ENCODE data around the gene GYS1. TPM values are rescaled to one million over a fixed set of nuclear protein-coding genes. Genes with fewer than 3 reads are reported as not detected.

Gene GYS1
- total RNA-seq, 4 donors from 2014 or later: 33.3 to 39.3 (median 37.3) TPM

DNA sequence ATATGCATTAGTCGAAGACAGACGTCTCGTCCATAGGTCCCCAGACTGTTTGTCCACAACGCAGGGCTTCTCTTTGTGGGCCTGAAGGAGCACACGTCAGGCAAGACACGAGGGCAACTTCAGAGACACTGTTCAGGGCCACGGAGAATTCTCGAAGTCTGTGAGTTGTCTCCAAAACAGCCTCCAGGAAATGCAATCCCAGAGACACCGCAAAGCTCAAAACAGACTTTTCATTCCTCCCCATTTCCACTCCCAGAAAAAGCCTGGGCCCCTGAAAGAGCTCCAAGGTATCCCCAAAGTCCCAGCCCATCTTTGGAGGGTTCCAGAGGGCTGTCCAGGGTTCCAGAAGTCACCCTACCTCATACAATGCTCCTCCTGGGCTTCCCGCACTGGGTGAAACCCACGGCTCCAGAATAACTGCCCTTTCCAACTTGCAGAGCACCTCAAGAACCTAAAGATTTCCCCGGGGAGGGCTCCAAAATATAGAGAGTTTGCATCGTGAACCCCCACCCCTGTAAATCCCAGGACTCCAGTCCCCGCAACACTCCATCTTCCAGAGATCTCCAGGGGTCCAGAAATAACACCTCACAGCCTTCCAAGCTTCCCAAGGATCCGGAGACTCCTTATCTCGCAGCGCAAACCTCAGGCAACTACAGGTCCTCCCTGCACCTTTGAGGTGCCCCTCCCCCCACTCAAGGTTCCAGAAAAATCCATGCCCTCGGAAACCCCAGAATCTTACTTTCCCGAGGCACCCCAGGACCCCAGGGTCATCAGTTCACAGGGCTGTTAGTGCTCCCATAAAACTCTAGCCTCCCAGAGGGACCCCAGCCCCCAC lies 28.7 kb downstream of the GYS1 start:
- H3K27ac ChIP-seq (replicated peaks in 1 of 4): peak overlapping the region; percentile 92 to 94 (median 93)
- H3K4me1 ChIP-seq: peaks cover 53 to 66% (median 62%) of the 10 kb centered on the region in 4 donors
- peak overlapping the region; percentile 72 to 94 (median 76) for H3K4me3 ChIP-seq
- peaks cover 13 to 42% (median 33%) of the 10 kb centered on the region in 4 donors for H3K36me3 ChIP-seq
- no peaks in the 10 kb centered on the region for H3K9me3 ChIP-seq
- 37% methylated on average over 14 of the region's 19 CpGs for WGBS
- H3K27me3 ChIP-seq: no peaks in the 10 kb centered on the region
- intact Hi-C loops (cut with DNase I): loop anchor here (5.0 kb wide), 1 partner anchor 92 kb away; the partner anchor contains the start of gene PPP1R15A
- TF ChIP-seq EP300 (IDR thresholded peaks at IDR 0.05) (no peak), POLR2A (IDR thresholded peaks at IDR 0.05; ENCODE audit: low read depth) (no peak), CTCF (IDR thresholded peaks at IDR 0.05) (no peak), POLR2AphosphoS5 (IDR thresholded peaks at IDR 0.05) (no peak)
- no peak for DNase-seq (ENCODE audit: extremely low spot score)

DNA sequence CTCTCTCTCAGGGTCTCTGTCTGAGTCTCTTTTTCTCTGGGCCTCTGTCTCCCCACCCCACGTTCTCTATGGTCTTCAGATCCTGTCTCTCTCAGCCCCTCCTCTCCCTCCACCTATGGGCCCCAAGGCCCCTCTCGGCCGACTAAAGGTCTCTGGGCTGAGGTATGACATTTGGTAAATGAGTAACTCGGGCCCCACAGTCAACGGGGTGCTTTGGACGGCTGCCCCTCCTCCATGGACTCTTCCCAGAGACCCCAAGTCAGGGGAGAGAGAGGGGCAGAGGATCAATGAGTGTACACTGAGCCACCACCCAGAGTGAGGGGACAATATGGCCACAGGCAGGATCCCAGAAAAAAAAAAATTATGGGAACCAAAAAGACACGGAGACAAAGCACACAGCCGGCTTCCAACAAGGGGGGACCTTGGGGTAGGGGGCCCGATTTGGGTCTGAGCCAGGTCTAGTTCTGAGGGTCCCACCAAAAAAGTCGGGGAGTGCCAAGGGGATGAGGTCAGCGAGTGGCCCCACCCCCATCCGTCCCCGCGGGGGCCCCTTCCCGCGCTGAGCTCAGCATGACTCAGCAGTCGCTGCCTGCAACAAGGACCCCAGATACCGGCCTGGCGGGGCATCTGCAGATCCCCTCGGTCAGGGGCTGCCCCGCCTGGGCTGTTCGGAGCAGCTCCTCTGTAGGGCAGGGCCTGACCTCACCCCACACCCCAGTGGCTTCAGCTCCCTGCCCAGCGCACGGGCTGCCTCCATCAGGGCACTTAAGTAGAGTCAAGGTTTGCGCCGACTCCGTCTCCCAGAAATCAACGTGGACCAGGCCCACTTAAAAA lies 29.5 kb downstream of the GYS1 start:
- 16% methylated on average over 23 of the region's 28 CpGs for WGBS
- Histone ChIP-seq H3K36me3 (peaks cover 7 to 37% (median 25%) of the 10 kb centered on the region in 4 donors), H3K9me3 (no peaks in the 10 kb centered on the region), H3K4me3 (peak overlapping the region; percentile 72 to 94 (median 76)), H3K27me3 (no peaks in the 10 kb centered on the region), H3K27ac (replicated peaks in 1 of 4) (peak overlapping the region; percentile 92 to 94 (median 93)), H3K4me1 (peaks cover 45 to 61% (median 59%) of the 10 kb centered on the region in 4 donors)
- TF ChIP-seq POLR2AphosphoS5 (IDR thresholded peaks at IDR 0.05): peak; percentile 83 to 84
- TF ChIP-seq CTCF (IDR thresholded peaks at IDR 0.05): no peak
- TF ChIP-seq EP300 (IDR thresholded peaks at IDR 0.05): peak; percentile 32
- DNase-seq (ENCODE audit: extremely low spot score): no peak
- intact Hi-C loops (cut with DNase I): no loop called here

GRCh38 chr19:48962849-48963165 lies 30.3 kb downstream of the GYS1 start:
- TF ChIP-seq POLR2AphosphoS5 (IDR thresholded peaks at IDR 0.05) (no peak), CTCF (IDR thresholded peaks at IDR 0.05) (no peak), EP300 (IDR thresholded peaks at IDR 0.05) (no peak), POLR2A (IDR thresholded peaks at IDR 0.05; ENCODE audit: low read depth) (no peak)
- DNase-seq (ENCODE audit: extremely low spot score): no peak
- 64% methylated on average over 7 of the region's 7 CpGs for WGBS
- Histone ChIP-seq H3K27me3 (no peaks in the 10 kb centered on the region), H3K9me3 (no peaks in the 10 kb centered on the region), H3K36me3 (peaks cover 7 to 38% (median 20%) of the 10 kb centered on the region in 4 donors), H3K27ac (replicated peaks in 1 of 4) (peak overlapping the region; percentile 92 to 94 (median 93)), H3K4me1 (peaks cover 40 to 55% (median 51%) of the 10 kb centered on the region in 4 donors), H3K4me3 (no peak overlapping the region)
- intact Hi-C loops (cut with DNase I): no loop called here

DNA sequence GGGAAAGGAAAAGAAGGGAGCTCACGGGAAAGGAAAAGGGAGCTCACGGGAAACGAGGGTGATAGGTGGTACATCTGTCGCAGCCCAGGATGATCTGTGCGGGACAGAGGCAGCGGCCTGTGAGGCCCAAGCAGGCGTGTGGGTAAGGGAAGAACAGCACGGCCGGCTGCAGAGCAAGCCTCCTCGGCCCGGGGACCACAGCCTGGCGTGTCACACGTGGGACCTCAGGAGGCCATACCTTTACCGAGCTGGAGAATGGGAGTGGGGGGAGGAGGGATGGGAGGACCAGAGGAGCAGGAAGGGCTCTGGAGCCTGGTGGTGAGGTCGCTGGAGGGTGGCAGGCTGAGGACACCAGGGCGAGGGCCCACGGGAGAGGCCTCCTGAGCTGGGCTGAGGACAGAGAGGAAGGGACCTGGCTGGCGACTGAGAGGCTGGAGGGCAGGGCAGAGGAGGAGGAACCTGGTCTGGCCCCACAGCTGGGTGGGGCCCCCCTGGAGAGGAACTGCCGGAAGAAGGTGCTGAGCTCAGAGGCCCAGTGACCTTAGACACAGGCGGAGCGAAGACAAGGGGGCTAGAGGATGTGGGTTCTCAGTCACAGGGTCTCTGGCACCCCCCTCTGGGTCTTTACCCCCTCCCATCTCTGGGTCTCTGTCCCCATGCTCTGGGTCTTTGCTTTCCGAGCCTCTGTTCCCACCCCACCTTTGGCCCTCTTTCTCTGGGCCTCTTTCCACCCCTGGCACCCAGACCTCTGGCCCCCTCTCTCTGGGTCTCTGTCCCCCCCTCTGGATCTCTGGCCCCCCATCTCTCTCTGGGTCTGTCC lies 30.9 kb downstream of the GYS1 start:
- TF ChIP-seq POLR2AphosphoS5 (IDR thresholded peaks at IDR 0.05): peak; percentile 37 to 64
- TF ChIP-seq EP300 (IDR thresholded peaks at IDR 0.05): no peak
- Histone ChIP-seq H3K9me3 (no peaks in the 10 kb centered on the region), H3K4me3 (no peak overlapping the region), H3K36me3 (peaks cover 7 to 39% (median 16%) of the 10 kb centered on the region in 4 donors), H3K4me1 (peaks cover 34 to 49% (median 45%) of the 10 kb centered on the region in 4 donors), H3K27me3 (no peaks in the 10 kb centered on the region), H3K27ac (replicated peaks in 1 of 4) (peak overlapping the region; percentile 92 to 94 (median 93))
- intact Hi-C loops (cut with DNase I): no loop called here
- WGBS: 58% methylated on average over 22 of the region's 22 CpGs
- DNase-seq (ENCODE audit: extremely low spot score): no peak
